Activated CD8-positive, alpha-beta memory T cell treated with anti-CD3 and anti-CD28 coated beads, Interleukin-2, amount 50 U/mL, for 4 hours (primary cell): ENCODE results near the gene CTNNAL1.
"Not testable (repeated sequence)": the region's sequence is repeated elsewhere in the genome, so short reads cannot be mapped to it uniquely, and the experiment has no call there.

ENCODE experiments used
- DNase-seq: peaks from one replicate; pipeline ENCODE4 v3.0.0-alpha.2; 2020

CTNNAL1 gene

DNA sequence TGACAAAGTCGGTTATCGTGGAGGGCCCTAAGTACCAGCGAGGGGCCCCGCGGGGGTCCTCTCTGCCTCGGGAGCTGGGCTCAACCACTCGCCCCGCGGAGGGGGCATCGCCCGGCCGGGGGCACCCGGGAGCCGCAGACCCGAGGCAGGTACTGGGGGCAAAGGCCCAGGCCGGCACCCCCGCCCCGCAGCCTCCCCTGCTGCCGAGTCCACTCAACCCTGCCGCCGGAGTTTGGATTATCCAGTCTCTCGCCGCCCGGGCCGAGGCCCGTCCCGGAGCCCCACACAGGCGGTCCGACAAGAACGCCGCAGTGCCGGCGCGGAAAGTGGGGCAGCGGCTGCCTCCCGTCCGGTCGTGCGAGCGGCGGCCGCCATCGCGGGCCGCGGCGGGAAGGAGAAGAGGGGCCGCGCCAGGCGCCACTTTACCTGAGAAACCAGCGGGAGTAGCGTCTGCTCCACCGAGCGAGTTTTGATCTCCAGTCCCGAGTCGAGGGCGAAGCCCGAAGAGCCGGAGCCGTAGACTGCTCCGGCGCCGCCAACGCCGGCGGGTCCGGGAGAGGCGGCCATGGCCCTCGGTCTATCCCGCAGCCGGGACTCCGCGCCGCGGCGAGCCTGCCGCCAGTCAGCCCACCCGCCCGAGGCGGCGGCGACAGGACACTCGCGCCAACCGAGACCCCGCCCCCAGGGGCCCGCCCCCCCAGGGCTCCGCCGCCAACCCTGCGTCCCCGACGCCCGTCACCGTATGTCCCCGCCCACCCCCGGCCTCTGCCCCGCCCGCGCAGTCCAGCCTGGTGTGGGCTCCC, at the start of gene CTNNAL1:
Gene CTNNAL1, minus strand, starts transcription at position 624 of the 803 bp plus-strand sequence. Its CDS starts 57 bp downstream, at position 567.
- peak; percentile 87 for DNase-seq

DNA sequence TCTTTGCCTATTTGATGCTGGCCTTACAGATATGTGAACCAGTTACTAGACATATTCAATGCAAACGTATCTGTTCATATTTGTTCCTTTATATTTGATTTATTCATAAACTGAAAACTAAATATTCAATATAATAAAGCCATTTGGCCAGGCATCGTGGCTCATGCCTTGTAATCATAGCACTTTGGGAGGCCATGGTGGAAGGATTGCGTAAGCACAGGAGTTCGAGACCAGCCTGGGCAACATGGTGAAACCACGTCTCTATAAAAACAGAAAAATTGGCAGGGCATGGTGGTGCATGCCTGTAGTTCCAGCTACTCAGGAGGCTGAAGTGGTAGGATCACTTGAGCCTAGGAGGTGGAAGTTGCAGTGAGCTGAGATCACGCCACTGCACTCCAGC, 49.2 kb upstream of the CTNNAL1 start:
- no peak for DNase-seq

- DNase-seq = no peak
Measured at GRCh38 chr9:109060191-109060590, 46.9 kb upstream of the CTNNAL1 start.

DNA sequence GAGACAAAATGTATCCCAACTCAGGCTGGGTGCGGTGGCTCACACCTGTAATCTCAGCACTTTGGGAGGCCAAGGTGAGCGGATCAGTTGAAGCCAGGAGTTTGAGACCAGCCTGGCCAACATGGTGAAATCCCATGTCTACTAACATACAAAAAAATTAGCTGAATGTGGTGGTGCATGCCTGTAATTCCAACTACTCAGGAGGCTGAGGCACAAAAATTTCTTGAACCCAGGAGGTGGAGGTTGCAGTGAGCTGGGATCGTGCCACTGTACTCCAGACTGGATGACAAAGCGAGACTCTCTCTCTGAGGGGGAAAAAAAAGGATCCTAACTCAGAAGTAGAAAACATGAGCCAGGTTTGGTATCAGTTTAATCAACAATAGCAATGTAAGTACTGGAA, 39.8 kb upstream of the CTNNAL1 start:
- not testable (repeated sequence) for DNase-seq

- no peak for DNase-seq
Measured at GRCh38 chr9:109052416-109052815, 39.1 kb upstream of the CTNNAL1 start.

DNA sequence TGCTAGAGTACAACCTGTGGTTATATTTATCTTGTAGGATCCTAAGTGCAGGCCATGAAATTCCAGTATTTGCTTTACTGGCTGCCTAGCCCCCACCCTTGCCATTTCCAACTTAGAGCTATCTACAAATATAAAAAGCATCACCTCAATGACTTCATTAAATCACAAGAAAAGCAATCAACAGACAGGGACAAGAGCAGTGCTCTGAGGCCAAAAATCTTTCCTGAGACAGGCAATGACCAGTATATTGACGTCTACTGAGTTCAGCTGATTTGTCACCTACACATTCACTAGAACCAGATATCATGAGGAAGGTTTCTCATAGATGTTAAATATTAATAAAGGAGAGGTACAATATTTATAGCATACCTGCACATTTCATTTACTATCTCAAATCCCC, 38.4 kb upstream of the CTNNAL1 start:
- no peak for DNase-seq

GRCh38 chr9:109050444-109050843, 37.1 kb upstream of the CTNNAL1 start:
- DNase-seq = no peak

- no peak for DNase-seq
Measured at GRCh38 chr9:109048822-109049221, 35.5 kb upstream of the CTNNAL1 start.

GRCh38 chr9:109047259-109047658, 34.0 kb upstream of the CTNNAL1 start:
- no peak for DNase-seq

DNA sequence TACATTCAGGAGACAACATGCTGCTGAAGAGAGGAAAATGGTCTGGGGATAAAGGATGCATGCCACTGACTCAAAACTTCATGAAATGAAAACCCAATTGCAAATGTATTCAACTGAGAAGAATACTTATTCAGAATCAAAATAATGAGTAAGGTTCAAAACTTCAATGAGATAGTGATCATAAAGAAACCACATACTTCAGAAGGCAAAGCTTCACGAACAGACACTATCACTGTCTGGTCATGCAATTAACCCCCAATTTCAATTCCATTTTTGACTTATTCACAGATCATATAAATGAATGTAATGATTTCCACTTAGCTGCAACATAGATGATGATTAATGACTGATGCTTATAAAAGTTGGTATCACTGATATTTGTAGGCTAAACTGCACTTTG, 33.0 kb upstream of the CTNNAL1 start:
- no peak for DNase-seq

GRCh38 chr9:109043578-109043977, 30.3 kb upstream of the CTNNAL1 start:
- DNase-seq = no peak

- no peak for DNase-seq
Measured at GRCh38 chr9:109040571-109040970, 27.3 kb upstream of the CTNNAL1 start.

DNA sequence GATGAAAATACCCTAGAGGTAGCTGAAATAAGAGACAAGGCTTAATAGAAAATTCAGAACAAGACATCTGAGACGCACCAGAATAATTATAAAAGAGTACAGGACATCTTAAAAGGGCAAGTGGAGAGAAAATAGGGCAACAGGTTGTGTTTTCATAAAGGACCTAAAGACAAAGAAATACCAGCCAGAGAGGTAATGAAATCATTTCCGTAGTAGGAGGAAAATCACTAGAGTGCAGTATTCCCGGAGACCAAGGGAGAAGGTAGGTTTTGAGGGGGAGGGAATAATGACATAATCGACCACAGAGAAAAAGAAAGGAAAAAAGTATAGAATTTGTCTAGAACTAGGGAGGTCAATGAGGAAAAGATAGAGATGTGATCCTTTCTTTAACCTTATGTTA, 26.2 kb upstream of the CTNNAL1 start:
- no peak for DNase-seq

DNA sequence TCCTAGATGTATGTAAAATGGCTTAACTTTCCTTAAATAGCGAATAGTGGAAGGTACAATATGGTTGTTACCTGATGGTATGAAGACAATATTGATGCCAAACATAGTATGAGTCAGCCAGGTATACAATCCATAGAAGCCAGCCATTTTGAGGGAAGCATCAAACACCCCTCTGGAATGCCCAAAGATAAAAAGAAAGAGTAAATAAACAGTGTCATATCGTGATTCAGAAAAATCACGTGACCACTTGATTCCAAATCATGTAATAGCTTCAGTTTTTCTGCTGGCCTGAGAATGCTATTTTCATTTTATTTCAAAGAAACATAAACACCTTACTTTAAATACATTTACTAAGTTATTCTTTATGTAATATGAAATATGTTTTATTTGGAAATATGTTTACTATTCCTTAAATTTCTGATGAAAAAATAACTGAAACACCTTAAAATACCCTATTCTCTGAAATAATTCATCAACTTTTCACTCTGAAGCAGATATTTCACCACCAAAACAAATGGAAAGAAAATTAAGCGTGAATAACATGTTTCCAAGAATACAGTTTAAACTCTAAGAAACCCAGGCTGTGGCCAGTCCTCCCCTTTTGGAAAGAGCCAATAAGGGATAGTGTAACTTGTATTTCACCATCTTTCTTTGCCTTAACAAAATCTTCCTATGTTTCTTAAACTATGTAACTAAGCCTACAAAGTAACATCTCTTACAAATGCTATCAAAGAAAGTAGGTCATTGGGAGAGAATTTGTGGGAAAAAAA, 24.8 kb upstream of the CTNNAL1 start:
- DNase-seq = no peak

DNA sequence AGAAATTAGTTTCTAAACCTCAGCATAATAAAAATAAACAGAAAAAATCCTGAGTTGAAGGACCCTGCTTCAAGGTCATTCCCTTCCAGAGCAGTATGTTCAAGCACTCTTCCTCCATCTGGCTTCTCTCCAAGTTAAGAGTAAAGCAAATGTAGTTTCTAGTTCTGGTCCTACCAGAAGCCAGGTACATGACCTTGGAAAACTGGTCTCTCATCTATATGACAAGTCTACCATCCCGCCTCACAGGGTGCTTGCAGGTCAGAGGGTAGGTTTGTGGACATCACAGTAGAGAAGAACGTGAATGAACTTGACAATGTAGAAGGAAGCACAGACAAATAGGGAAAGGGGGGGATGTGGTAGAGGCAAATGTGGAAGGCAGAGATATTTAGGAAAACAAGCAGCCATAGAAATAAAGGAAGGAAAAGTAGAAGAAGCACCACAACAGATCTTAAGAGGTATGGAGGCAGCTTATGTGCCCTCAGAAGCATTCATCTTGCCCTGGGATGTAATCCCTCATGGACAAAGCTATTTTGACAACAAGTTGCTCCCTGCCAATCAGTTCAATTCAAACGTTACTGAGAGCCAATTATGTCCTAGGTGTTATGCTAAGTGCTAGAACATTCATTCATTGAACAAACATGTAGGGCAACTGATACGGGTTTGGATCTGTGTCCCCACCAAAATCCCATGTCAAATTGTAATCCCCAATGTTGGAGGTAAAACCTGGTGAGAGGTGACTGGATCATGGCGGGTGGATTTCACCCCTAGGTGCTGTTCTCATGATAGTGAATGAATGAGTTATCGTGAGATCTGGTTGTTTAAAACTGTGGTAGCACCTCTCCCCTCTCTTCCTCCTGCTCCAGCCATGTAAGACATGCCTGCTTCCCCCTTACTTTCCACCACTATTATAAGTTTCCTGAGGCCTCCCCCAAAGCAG, 23.7 kb upstream of the CTNNAL1 start:
- DNase-seq = no peak

DNA sequence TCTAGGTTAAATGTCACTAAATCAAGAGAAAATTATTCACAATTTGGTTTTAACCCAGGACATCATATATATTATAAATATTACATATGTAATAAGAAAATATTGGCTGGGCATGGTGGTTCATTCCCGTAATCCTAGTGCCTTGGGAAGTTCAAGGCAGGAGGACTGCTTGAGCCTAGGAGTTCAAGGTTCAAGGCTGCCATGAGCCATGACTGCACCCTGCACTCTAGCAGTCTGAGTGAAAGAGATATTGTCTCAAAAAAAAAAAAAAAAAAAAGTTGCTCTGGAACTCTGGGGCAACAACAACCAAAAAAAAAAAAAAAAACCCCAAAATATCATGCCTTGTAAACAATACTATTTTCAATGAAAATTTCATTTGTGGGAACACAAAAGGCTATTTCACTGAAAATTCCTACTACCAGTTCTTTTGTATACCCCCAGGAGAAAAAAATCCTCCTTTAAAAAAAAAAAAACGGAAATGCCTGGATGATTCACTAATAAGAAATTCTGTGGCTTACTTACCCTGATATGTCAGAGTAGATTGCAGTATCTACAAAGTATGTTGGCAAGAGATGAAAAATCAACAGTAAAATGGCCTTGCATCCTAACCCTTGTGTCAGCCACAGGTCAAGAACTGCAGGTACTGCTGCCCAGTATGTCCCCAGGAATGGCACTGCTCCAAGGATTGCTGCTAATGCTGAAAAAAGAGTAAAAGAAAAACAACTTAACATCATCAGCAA, 22.6 kb upstream of the CTNNAL1 start:
- DNase-seq = no peak

GRCh38 chr9:109033941-109034700, 20.8 kb upstream of the CTNNAL1 start:
- DNase-seq = no peak

GRCh38 chr9:109031241-109031640, 17.9 kb upstream of the CTNNAL1 start:
- no peak for DNase-seq

DNA sequence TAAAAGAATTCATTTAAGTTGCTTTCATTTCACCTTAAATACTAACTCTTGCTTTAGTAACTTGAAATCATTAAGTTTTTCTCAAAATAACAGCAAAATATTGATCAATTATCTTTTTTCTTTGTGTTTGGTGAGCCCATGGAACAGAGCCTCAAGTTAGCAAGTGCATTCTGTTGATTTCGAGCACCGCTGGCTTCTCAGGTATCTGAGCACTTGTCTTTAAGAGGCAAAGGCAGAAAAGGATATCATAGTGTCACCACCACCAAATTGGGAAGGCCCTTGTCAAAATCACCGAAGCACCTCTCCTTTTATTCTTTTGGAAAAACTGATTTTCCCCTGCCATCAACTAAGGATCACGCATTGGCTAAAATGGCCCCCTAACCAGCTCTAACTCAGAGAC, 17.1 kb upstream of the CTNNAL1 start:
- DNase-seq = no peak

DNA sequence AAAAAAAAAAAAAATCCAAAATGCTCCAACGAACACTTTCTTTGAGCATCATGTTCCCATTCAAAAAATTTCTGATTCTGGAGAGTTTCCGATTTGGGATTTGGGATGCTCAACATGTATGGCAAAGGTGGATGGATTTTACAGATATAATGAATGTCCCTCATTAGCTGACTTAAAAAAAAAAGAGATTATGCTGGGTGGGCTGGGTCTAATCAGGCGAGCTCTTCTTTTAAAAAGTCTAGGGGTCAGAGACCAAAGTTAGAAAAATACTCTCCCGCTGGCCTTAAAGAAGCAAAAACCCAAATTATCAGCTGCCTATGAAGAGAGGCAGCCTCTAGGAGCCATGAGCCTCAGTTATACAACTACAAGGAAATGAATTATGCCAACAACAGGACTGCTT, 15.2 kb upstream of the CTNNAL1 start:
- no peak for DNase-seq

DNA sequence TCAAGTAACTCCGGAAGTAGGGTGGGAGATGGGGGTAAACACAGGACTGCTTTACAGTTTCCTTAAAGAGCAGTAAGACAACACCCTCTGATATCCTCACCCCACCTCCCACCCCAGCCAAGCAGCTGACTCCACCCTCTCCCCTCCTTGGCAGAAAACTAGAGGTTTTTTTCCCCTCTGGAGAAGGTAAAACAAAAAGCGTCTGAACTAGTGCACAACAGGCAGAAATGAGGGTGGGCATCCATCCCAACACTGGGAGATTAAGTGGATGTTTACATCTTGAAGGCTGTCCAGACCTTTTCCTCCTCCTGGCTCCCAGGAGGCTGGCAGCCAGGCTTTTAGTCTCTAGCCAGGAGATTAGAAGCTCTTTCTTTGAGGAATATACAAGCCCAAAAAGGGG, 13.9 kb upstream of the CTNNAL1 start:
- DNase-seq = no peak

GRCh38 chr9:109026306-109026705, 13.0 kb upstream of the CTNNAL1 start:
- no peak for DNase-seq
